Measurements from ENCODE around the gene ARHGAP6.

GRCh38 chrX:11464380-11464779 is 201.3 kb downstream of the ARHGAP6 start:
- TF ChIP-seq, protein P1, sequence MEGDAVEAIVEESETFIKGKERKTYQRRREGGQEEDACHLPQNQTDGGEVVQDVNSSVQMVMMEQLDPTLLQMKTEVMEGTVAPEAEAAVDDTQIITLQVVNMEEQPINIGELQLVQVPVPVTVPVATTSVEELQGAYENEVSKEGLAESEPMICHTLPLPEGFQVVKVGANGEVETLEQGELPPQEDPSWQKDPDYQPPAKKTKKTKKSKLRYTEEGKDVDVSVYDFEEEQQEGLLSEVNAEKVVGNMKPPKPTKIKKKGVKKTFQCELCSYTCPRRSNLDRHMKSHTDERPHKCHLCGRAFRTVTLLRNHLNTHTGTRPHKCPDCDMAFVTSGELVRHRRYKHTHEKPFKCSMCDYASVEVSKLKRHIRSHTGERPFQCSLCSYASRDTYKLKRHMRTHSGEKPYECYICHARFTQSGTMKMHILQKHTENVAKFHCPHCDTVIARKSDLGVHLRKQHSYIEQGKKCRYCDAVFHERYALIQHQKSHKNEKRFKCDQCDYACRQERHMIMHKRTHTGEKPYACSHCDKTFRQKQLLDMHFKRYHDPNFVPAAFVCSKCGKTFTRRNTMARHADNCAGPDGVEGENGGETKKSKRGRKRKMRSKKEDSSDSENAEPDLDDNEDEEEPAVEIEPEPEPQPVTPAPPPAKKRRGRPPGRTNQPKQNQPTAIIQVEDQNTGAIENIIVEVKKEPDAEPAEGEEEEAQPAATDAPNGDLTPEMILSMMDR (conservative IDR thresholded peaks at IDR 0.05 in 1 of 2, IDR thresholded peaks at IDR 0.05 in 1 of 2; ENCODE audit: extremely low read depth in 1 of 2, insufficient read depth in 1 of 2, low read depth in 1 of 2, low read length in 2 of 2): no peak
- TF ChIP-seq EZH2 (IDR thresholded peaks at IDR 0.05; ENCODE audit: borderline replicate concordance, low read length): no peak

Data from mammary epithelial cell (primary cell).